Stomach (tissue), 9 donors: Measurements from ENCODE around the gene SLC17A3. TPM values are rescaled to one million over a fixed set of nuclear protein-coding genes. Genes with fewer than 3 reads are reported as not detected.

Source experiments
- DNase-seq, 2 donors: peaks; one replicate each; pipeline versions ENCODE4 v3.0.0 to v3.0.0-alpha.2; 2013 to 2019
- H3K27ac ChIP-seq, 5 donors: fragments of 200-600 bp in 4 of 5; sonication (generic) in 4 of 5; one replicate each; pipeline ENCODE4 v1.5.1; 2013 to 2019; ENCODE audit warnings: mild to moderate bottlenecking in 1 of 5, moderate library complexity in 1 of 5
- H3K27me3 ChIP-seq, 3 donors: fragments of 200-600 bp; sonication (generic); one replicate each; pipeline ENCODE4 v1.5.1; 2017 to 2019; ENCODE audit warnings: mixed run types in 1 of 3
- H3K36me3 ChIP-seq, 4 donors: fragments of 200-600 bp; sonication (generic); 1 replicate in 3 of 4; 2 replicates in 1 of 4; pipeline ENCODE4 v1.5.1; 2016 to 2019
- H3K4me1 ChIP-seq, 4 donors: fragments of 200-600 bp; sonication (generic); one replicate each; pipeline ENCODE4 v1.5.1; 2016 to 2019
- H3K4me3 ChIP-seq, 4 donors: fragments of 200-600 bp; sonication (generic) in 3 of 4; one replicate each; pipeline ENCODE4 v1.5.1; 2016 to 2019; ENCODE audit warnings: mild to moderate bottlenecking in 1 of 4
- H3K9me3 ChIP-seq, 4 donors: fragments of 200-600 bp; sonication (generic); one replicate each; pipeline ENCODE4 v1.5.1; 2016 to 2019
- CTCF ChIP-seq, 7 experiments: fragments of 450-650 bp in 4 of 7; fragments of 200-600 bp in 3 of 7; sonication (generic) in 3 of 7; IDR thresholded peaks; one replicate each; pipeline ENCODE4 v1.5.1; 2016 to 2019; ENCODE audit warnings: antibody characterized with exemption in 7 of 7, control low read depth in 2 of 7, mild to moderate bottlenecking in 1 of 7
- EP300 ChIP-seq: sonication (generic); formaldehyde crosslinking; IDR thresholded peaks from one replicate; pipeline ENCODE4 v1.6.1; 2017; ENCODE audit warnings: antibody characterized with exemption
- POLR2A ChIP-seq, 4 donors: fragments of 450-650 bp; IDR thresholded peaks; one replicate each; pipeline ENCODE4 v1.6.1; 2016; ENCODE audit warnings: antibody characterized with exemption in 4 of 4, control low read depth in 2 of 4, mild to moderate bottlenecking in 1 of 4, moderate library complexity in 1 of 4
- POLR2AphosphoS5 ChIP-seq, 3 donors: sonication (generic); formaldehyde crosslinking; IDR thresholded peaks; one replicate each; pipeline ENCODE4 v1.6.1; 2016; ENCODE audit warnings: antibody characterized with exemption in 3 of 3
- WGBS, 5 donors: extraction: QIAGEN DNeasy Blood & Tissue Kit in 3 of 5; methylation state at CpG; one replicate each; pipeline versions ENCODE4 v1.1.5 to v1.1.7; 2013 to 2018; 5-methylcytosine and 5-hydroxymethylcytosine counted together
- intact Hi-C: fragments of 100-400 bp; cut with DNase I; formaldehyde crosslinking; loops from one replicate; pipeline ENCODE4 v1.15.1; 2023; ENCODE audit warnings: low total_unique reads
- polyA plus RNA-seq, 3 donors: library from polyadenylated mRNA; stranded (reverse); fragments of 200-250 nt; gene quantifications; one replicate each; pipeline ENCODE4 v1.2.3, GENCODE V29; 2013
- total RNA-seq, 5 donors: library from RNA; depleted of rRNA; stranded (reverse); fragments of >200 nt; gene quantifications; one replicate each; pipeline versions ENCODE4 v1.1.0 to v1.2.3, GENCODE V29; 2014 to 2016
- donor health status: healthy with polysubstance abuse.
- donor health status: Bipolar disorder and iron deficiency.
- donor health status: healthy.

SLC17A3 gene
- total and polyA plus RNA-seq, 8 donors, result not detected

DNA sequence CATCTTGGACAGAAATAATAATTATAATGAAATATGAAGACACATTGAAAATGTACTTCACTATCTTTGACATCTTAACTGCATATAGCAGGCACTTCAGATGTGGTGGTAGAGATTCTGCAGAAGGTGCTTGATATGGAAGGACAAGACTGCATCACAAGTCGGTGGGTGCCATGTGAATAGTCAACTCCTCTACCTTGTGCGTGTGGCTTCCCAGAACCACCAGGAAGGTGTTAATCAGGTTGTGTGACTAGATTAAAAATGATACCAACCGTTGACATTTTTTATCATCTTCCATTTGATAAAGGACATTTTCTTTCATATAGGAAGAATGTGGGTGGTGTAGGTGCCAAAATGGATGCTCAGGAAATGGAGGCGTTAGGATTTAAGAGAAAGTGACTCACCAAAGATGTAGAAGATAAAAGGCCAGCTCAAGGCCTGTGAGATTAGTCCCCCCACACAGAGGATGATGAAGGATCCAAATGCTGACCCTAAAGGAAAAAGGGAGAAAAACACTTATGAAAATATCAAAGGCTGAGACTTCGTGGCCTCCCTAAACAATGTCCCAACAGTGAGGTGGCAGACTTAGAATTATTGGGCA, 44.1 kb upstream of the SLC17A3 start:
- H3K27ac ChIP-seq, result no peak overlapping the region
- TF ChIP-seq CTCF (IDR thresholded peaks at IDR 0.05) (no peak), POLR2AphosphoS5 (IDR thresholded peaks at IDR 0.05) (no peak), POLR2A (IDR thresholded peaks at IDR 0.05) (no peak), EP300 (no peak)
- WGBS, 5 donors, result 68 to 78% (median 76%) methylated on average over 5 of the region's 5 CpGs
- no peaks in the 10 kb centered on the region for H3K27me3 ChIP-seq
- no peaks in the 10 kb centered on the region for H3K4me1 ChIP-seq
- intact Hi-C loops, result no loop called here
- H3K36me3 ChIP-seq, result no peaks in the 10 kb centered on the region
- DNase-seq, result no peak
- no peaks in the 10 kb centered on the region for H3K9me3 ChIP-seq
- H3K4me3 ChIP-seq, result no peak overlapping the region

- intact Hi-C loops, result no loop called here
- no peaks in the 10 kb centered on the region for H3K36me3 ChIP-seq
- H3K4me3 ChIP-seq, result no peak overlapping the region
- H3K27ac ChIP-seq, result no peak overlapping the region
- no peaks in the 10 kb centered on the region for H3K9me3 ChIP-seq
- WGBS, 5 donors, result 67 to 79% (median 70%) methylated on average over 7 of the region's 7 CpGs
- H3K27me3 ChIP-seq, result no peaks in the 10 kb centered on the region
- no peaks in the 10 kb centered on the region for H3K4me1 ChIP-seq
- TF ChIP-seq POLR2AphosphoS5 (IDR thresholded peaks at IDR 0.05) (no peak), CTCF (IDR thresholded peaks at IDR 0.05) (no peak), EP300 (no peak), POLR2A (IDR thresholded peaks at IDR 0.05) (no peak)
- no peak for DNase-seq
These were observed 42.9 kb upstream of the SLC17A3 start for GRCh38 chr6:25916789-25917490.

- 73 to 86% (median 80%) methylated on average over 3 of the region's 3 CpGs for WGBS, 5 donors
- intact Hi-C loops, result no loop called here
- Histone ChIP-seq H3K4me1 (no peaks in the 10 kb centered on the region), H3K27me3 (no peaks in the 10 kb centered on the region), H3K4me3 (no peak overlapping the region), H3K36me3 (no peaks in the 10 kb centered on the region), H3K9me3 (no peaks in the 10 kb centered on the region), H3K27ac (no peak overlapping the region)
- no peak for TF ChIP-seq POLR2A (IDR thresholded peaks at IDR 0.05)
- no peak for TF ChIP-seq POLR2AphosphoS5 (IDR thresholded peaks at IDR 0.05)
- TF ChIP-seq CTCF (IDR thresholded peaks at IDR 0.05), result no peak
- no peak for TF ChIP-seq EP300
- DNase-seq, result no peak
These were observed 42.3 kb upstream of the SLC17A3 start for GRCh38 chr6:25916330-25916729.

- Histone ChIP-seq H3K9me3 (no peaks in the 10 kb centered on the region), H3K27ac (no peak overlapping the region), H3K4me3 (no peak overlapping the region), H3K27me3 (no peaks in the 10 kb centered on the region), H3K4me1 (no peaks in the 10 kb centered on the region), H3K36me3 (no peaks in the 10 kb centered on the region)
- TF ChIP-seq CTCF (IDR thresholded peaks at IDR 0.05), result no peak
- TF ChIP-seq EP300, result no peak
- TF ChIP-seq POLR2A (IDR thresholded peaks at IDR 0.05), result no peak
- TF ChIP-seq POLR2AphosphoS5 (IDR thresholded peaks at IDR 0.05), result no peak
- DNase-seq, result no peak
- 65 to 90% (median 76%) methylated on average over 3 of the region's 3 CpGs for WGBS, 5 donors
- intact Hi-C loops, result no loop called here
These were observed 39.7 kb upstream of the SLC17A3 start for GRCh38 chr6:25913741-25914140.
